T1000 (cell line): ENCODE data around the gene CFAP97D1.

Experiments
- DNase-seq: peaks from one replicate; lab custom pipeline; 2025; ENCODE audit warnings: mixed read lengths; lab: John Stamatoyannopoulos, UW

Gene CFAP97D1

GRCh38 chr17:43799047-43799446 lies 18.8 kb downstream of the CFAP97D1 start:
- no peak for DNase-seq

- DNase-seq = no peak
Measured at GRCh38 chr17:43800736-43801135, 20.5 kb downstream of the CFAP97D1 start.

- no peak for DNase-seq
Measured at GRCh38 chr17:43801844-43802243, 21.6 kb downstream of the CFAP97D1 start.

- DNase-seq = no peak
Measured at GRCh38 chr17:43803758-43804157, 23.5 kb downstream of the CFAP97D1 start.

- DNase-seq = no peak
Measured at GRCh38 chr17:43805117-43805516, 24.9 kb downstream of the CFAP97D1 start.

GRCh38 chr17:43808076-43808475 lies 27.8 kb downstream of the CFAP97D1 start:
- DNase-seq = no peak

- DNase-seq = no peak
Measured at GRCh38 chr17:43809121-43809520, 28.9 kb downstream of the CFAP97D1 start.

- no peak for DNase-seq
Measured at GRCh38 chr17:43810226-43810715, 30.0 kb downstream of the CFAP97D1 start.

GRCh38 chr17:43810823-43811222 lies 30.6 kb downstream of the CFAP97D1 start:
- DNase-seq = no peak

- DNase-seq = no peak
Measured at GRCh38 chr17:43812396-43813265, 32.4 kb downstream of the CFAP97D1 start.

- DNase-seq = no peak
Measured at GRCh38 chr17:43813386-43813785, 33.2 kb downstream of the CFAP97D1 start.

- DNase-seq = no peak
Measured at GRCh38 chr17:43814026-43814425, 33.8 kb downstream of the CFAP97D1 start.

- no peak for DNase-seq
Measured at GRCh38 chr17:43814714-43815113, 34.5 kb downstream of the CFAP97D1 start.

- DNase-seq = no peak
Measured at GRCh38 chr17:43816336-43817320, 36.4 kb downstream of the CFAP97D1 start.

- DNase-seq = no peak
Measured at GRCh38 chr17:43817826-43818225, 37.6 kb downstream of the CFAP97D1 start.

GRCh38 chr17:43818966-43819365 lies 38.7 kb downstream of the CFAP97D1 start:
- DNase-seq = no peak

GRCh38 chr17:43820759-43821158 lies 40.5 kb downstream of the CFAP97D1 start:
- DNase-seq = no peak

GRCh38 chr17:43822570-43823190 lies 42.4 kb downstream of the CFAP97D1 start:
- no peak for DNase-seq

- no peak for DNase-seq
Measured at GRCh38 chr17:43823350-43824084, 43.3 kb downstream of the CFAP97D1 start.

- no peak for DNase-seq
Measured at GRCh38 chr17:43825567-43825966, 45.3 kb downstream of the CFAP97D1 start.

GRCh38 chr17:43826206-43826605 lies 46.0 kb downstream of the CFAP97D1 start:
- DNase-seq = no peak
